Measurements from ENCODE around the gene MSX2. TPM values are rescaled to one million over a fixed set of nuclear protein-coding genes. Genes with fewer than 3 reads are reported as not detected.
A peak's percentile ranks its signal among the peaks of the same experiment; 100 is the strongest.

The MSX2 gene
- total RNA-seq, 4 donors from 2014 or later = 0.44 to 1.3 (median 0.60) TPM; not detected in 1

- Histone ChIP-seq H3K36me3 (no peaks in the 10 kb centered on the region), H3K4me1 (peaks cover 0 to 36% (median 0%) of the 10 kb centered on the region in 4 donors), H3K9me3 (no peaks in the 10 kb centered on the region), H3K4me3 (no peak overlapping the region), H3K27me3 (peaks cover 0 to 95% of the 10 kb centered on the region in 2 donors), H3K27ac (no peak overlapping the region)
- DNase-seq (ENCODE audit: low spot score in 2 of 2) = no peak
- WGBS, 2 donors = 10 to 11% methylated on average over 19 of the region's 19 CpGs
- TF ChIP-seq CTCF (IDR thresholded peaks at IDR 0.05) = no peak
- TF ChIP-seq POLR2A (IDR thresholded peaks at IDR 0.05) = no peak
- no peak for TF ChIP-seq EP300 (IDR thresholded peaks at IDR 0.05)
Observed at GRCh38 chr5:174721530-174722432, 2.6 kb upstream of the MSX2 start.

DNA sequence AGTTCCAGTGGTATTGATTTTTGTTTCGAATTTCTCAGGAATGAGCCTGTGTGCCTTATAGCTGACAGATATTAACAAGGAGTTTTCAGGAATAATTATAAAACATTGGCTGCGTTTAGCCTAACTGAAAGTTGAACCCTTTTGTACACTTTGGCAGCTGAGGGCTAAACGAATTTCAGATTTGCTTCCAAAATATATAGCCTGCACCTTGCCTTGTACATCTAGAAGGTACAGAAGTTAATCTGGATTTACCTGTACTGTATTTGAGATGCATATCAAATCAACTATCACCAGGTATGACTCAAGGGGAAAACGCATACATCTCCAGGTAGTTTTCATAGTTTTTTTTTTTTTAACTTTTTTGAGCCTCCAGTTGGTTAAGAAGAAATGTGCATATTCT lies 1.9 kb upstream of the MSX2 start:
- H3K27me3 ChIP-seq = peaks cover 0 to 97% of the 10 kb centered on the region in 2 donors
- DNase-seq (ENCODE audit: low spot score in 2 of 2) = no peak
- H3K9me3 ChIP-seq = no peaks in the 10 kb centered on the region
- WGBS, 2 donors = 16 to 27% methylated on average over 4 of the region's 4 CpGs
- no peak for TF ChIP-seq CTCF (IDR thresholded peaks at IDR 0.05)
- TF ChIP-seq POLR2A (IDR thresholded peaks at IDR 0.05) = no peak
- TF ChIP-seq EP300 (IDR thresholded peaks at IDR 0.05) = no peak
- H3K36me3 ChIP-seq = no peaks in the 10 kb centered on the region
- H3K27ac ChIP-seq = no peak overlapping the region
- peaks cover 0 to 36% (median 0%) of the 10 kb centered on the region in 4 donors for H3K4me1 ChIP-seq
- H3K4me3 ChIP-seq = no peak overlapping the region

- WGBS, 2 donors = 16 to 19% methylated on average over 23 of the region's 23 CpGs
- peaks cover 0 to 99% of the 10 kb centered on the region in 2 donors for H3K27me3 ChIP-seq
- no peak overlapping the region for H3K27ac ChIP-seq
- H3K9me3 ChIP-seq = no peaks in the 10 kb centered on the region
- no peaks in the 10 kb centered on the region for H3K36me3 ChIP-seq
- DNase-seq (ENCODE audit: low spot score in 2 of 2) = no peak
- TF ChIP-seq EP300 (IDR thresholded peaks at IDR 0.05) (no peak), CTCF (IDR thresholded peaks at IDR 0.05) (no peak), POLR2A (IDR thresholded peaks at IDR 0.05) (no peak)
- H3K4me1 ChIP-seq = peaks cover 0 to 36% (median 0%) of the 10 kb centered on the region in 4 donors
- H3K4me3 ChIP-seq = peak overlapping the region; percentile 27 to 62 (median 51)
Observed at GRCh38 chr5:174723315-174723978, 935 bp upstream of the MSX2 start.

- peaks cover 0 to 36% (median 0%) of the 10 kb centered on the region in 4 donors for H3K4me1 ChIP-seq
- WGBS, 2 donors = 0 to 3% methylated on average over 20 of the region's 20 CpGs
- H3K4me3 ChIP-seq = peak overlapping the region; percentile 27 to 62 (median 51)
- no peak for DNase-seq (ENCODE audit: low spot score in 2 of 2)
- H3K27me3 ChIP-seq = peaks cover 0 to 99% of the 10 kb centered on the region in 2 donors
- H3K27ac ChIP-seq = no peak overlapping the region
- TF ChIP-seq POLR2A (IDR thresholded peaks at IDR 0.05) = no peak
- TF ChIP-seq EP300 (IDR thresholded peaks at IDR 0.05) = no peak
- TF ChIP-seq CTCF (IDR thresholded peaks at IDR 0.05) = no peak
- H3K36me3 ChIP-seq = no peaks in the 10 kb centered on the region
- no peaks in the 10 kb centered on the region for H3K9me3 ChIP-seq
Observed at GRCh38 chr5:174723979-174724483, 351 bp upstream of the MSX2 start.

Data from tibial nerve (tissue), 4 donors.